ENCODE results near the gene TXLNA.

Gene TXLNA

GRCh38 chr1:32186077-32186476 lies 6.6 kb downstream of the TXLNA start:
- DNase-seq, result peak; percentile 16

GRCh38 chr1:32186491-32186890 lies 7.0 kb downstream of the TXLNA start:
- DNase-seq, result no peak

- no peak for DNase-seq
Measured at GRCh38 chr1:32187850-32188249, 8.4 kb downstream of the TXLNA start.

GRCh38 chr1:32192220-32192948 lies 12.9 kb downstream of the TXLNA start:
- DNase-seq, result no peak

GRCh38 chr1:32194984-32195383 lies 15.5 kb downstream of the TXLNA start:
- no peak for DNase-seq

GRCh38 chr1:32195531-32195930 lies 16.1 kb downstream of the TXLNA start:
- no peak for DNase-seq

- no peak for DNase-seq
Measured at GRCh38 chr1:32195972-32196823, 16.7 kb downstream of the TXLNA start.

GRCh38 chr1:32197074-32197473 lies 17.6 kb downstream of the TXLNA start:
- no peak for DNase-seq

GRCh38 chr1:32197837-32198236 lies 18.4 kb downstream of the TXLNA start:
- no peak for DNase-seq

GRCh38 chr1:32198237-32199042 lies 19.0 kb downstream of the TXLNA start:
- DNase-seq, result no peak

- no peak for DNase-seq
Measured at GRCh38 chr1:32199043-32199716, 19.7 kb downstream of the TXLNA start.

GRCh38 chr1:32199717-32200072 lies 20.2 kb downstream of the TXLNA start:
- DNase-seq, result no peak

- peak; percentile 70 for DNase-seq
Measured at GRCh38 chr1:32200226-32201010, 20.9 kb downstream of the TXLNA start, which contains the start of gene CCDC28B. CCDC28B (plus strand) TSS chr1:32200595; CDS start chr1:32201936, 1,341 bp downstream.

GRCh38 chr1:32201011-32201855 lies 21.8 kb downstream of the TXLNA start:
- peak; percentile 62 for DNase-seq

GRCh38 chr1:32204943-32205361 lies 25.5 kb downstream of the TXLNA start:
- no peak for DNase-seq

- peak; percentile 81 for DNase-seq
Measured at GRCh38 chr1:32205401-32206370, 26.2 kb downstream of the TXLNA start, which contains the start of gene IQCC. IQCC (plus strand) TSS chr1:32205671; CDS start chr1:32205682, 11 bp downstream.

GRCh38 chr1:32208469-32208868 lies 29.0 kb downstream of the TXLNA start:
- DNase-seq, result no peak

- peak; percentile 36 for DNase-seq
Measured at GRCh38 chr1:32208891-32209328, 29.4 kb downstream of the TXLNA start, which contains the start of gene DCDC2B. DCDC2B (plus strand) TSS chr1:32209089; CDS start chr1:32209094, 5 bp downstream.

Measured in fibroblast of skin of right biceps (primary cell).